Measurements from ENCODE around the gene DHRSX. TPM values are rescaled to one million over a fixed set of nuclear protein-coding genes. Genes with fewer than 3 reads are reported as not detected.

Gene DHRSX
- total and polyA plus RNA-seq, 2 donors (not counting 1 experiment from before 2014, with no cell fraction given): 18.8 to 39.0 TPM

GRCh38 chrX:2427147-2427546, 73.6 kb downstream of the DHRSX start:
- no peak for TF ChIP-seq CTCF (IDR thresholded peaks at IDR 0.05)
- no peak for TF ChIP-seq EZH2 (IDR thresholded peaks at IDR 0.05; ENCODE audit: borderline replicate concordance, insufficient read depth, low read depth, low read length, poor library complexity, severe bottlenecking)
- H3K79me2 ChIP-seq (ENCODE audit: control insufficient read depth, insufficient read depth, low read length): peaks cover 46% of the 10 kb centered on the region
- H4K20me1 ChIP-seq (ENCODE audit: control insufficient read depth, insufficient read depth, low read length, poor library complexity, severe bottlenecking): no peaks in the 10 kb centered on the region
- no peak for ATAC-seq (ENCODE audit: low read depth)
- H3K27ac ChIP-seq (ENCODE audit: low read length in 2 of 2): no peak overlapping the region
- no peak overlapping the region for H3K4me2 ChIP-seq (replicated peaks; ENCODE audit: low read depth, low read length, poor library complexity, severe bottlenecking)
- H3K27me3 ChIP-seq (replicated peaks in 1 of 4; ENCODE audit: control extremely low read depth in 1 of 4, control insufficient read depth in 3 of 4, insufficient read depth in 4 of 4, low read length in 3 of 4): no peaks in the 10 kb centered on the region
- H3K27me3 Mint-ChIP-seq: no peaks in the 10 kb centered on the region
- H3K27ac Mint-ChIP-seq: no peak overlapping the region
- no peak overlapping the region for H3K4me3 Mint-ChIP-seq
- CTCF ChIA-PET: no interaction called here
- H3K4me1 ChIP-seq (ENCODE audit: control insufficient read depth in 2 of 2, insufficient read depth in 2 of 2, low read length in 2 of 2): peaks cover under 1 to 11% of the 10 kb centered on the region in 2 donors
- H3K9me3 Mint-ChIP-seq (ENCODE audit: insufficient read depth): peaks cover 3% of the 10 kb centered on the region
- no peak overlapping the region for H3K4me3 ChIP-seq (ENCODE audit: control extremely low read depth in 1 of 5, extremely low read depth in 1 of 5, insufficient read depth in 1 of 5, low read depth in 2 of 5, low read length in 4 of 5)
- POLR2A ChIA-PET: no interaction called here
- H3K9ac ChIP-seq (ENCODE audit: low read length): no peak overlapping the region
- no peak for DNase-seq
- 92% methylated on average over 7 of the region's 7 CpGs for WGBS (ENCODE audit: insufficient coverage)
- H3K4me1 Mint-ChIP-seq: peaks cover 20% of the 10 kb centered on the region
- peaks cover 0 to 17% of the 10 kb centered on the region in 2 experiments for H3K36me3 ChIP-seq (replicated peaks in 1 of 2; ENCODE audit: control extremely low read depth in 1 of 2, control insufficient read depth in 1 of 2, extremely low read depth in 1 of 2, insufficient read depth in 2 of 2, low read length in 1 of 2)
- H3K9me3 ChIP-seq (ENCODE audit: control extremely low read depth in 1 of 3, control insufficient read depth in 2 of 3, insufficient read depth in 1 of 3, low read length in 2 of 3): peaks cover 1 to 14% (median 3%) of the 10 kb centered on the region in 3 donors
- H2AFZ ChIP-seq (ENCODE audit: insufficient read depth, low read depth, low read length, poor library complexity, severe bottlenecking): no peak overlapping the region
- intact Hi-C loops (cut with micrococcal nuclease): no loop called here

GRCh38 chrX:2426289-2426882, 74.4 kb downstream of the DHRSX start:
- Histone ChIP-seq H4K20me1 (ENCODE audit: control insufficient read depth, insufficient read depth, low read length, poor library complexity, severe bottlenecking) (no peaks in the 10 kb centered on the region), H3K4me1 (ENCODE audit: control insufficient read depth in 2 of 2, insufficient read depth in 2 of 2, low read length in 2 of 2) (peaks cover 0 to 4% of the 10 kb centered on the region in 2 donors), H3K9ac (ENCODE audit: low read length) (no peak overlapping the region), H3K27me3 (replicated peaks in 1 of 4; ENCODE audit: control extremely low read depth in 1 of 4, control insufficient read depth in 3 of 4, insufficient read depth in 4 of 4, low read length in 3 of 4) (no peaks in the 10 kb centered on the region), H3K27ac (ENCODE audit: low read length in 2 of 2) (no peak overlapping the region), H2AFZ (ENCODE audit: insufficient read depth, low read depth, low read length, poor library complexity, severe bottlenecking) (no peak overlapping the region), H3K4me2 (replicated peaks; ENCODE audit: low read depth, low read length, poor library complexity, severe bottlenecking) (no peak overlapping the region), H3K79me2 (ENCODE audit: control insufficient read depth, insufficient read depth, low read length) (peaks cover 42% of the 10 kb centered on the region), H3K4me3 (ENCODE audit: control extremely low read depth in 1 of 5, extremely low read depth in 1 of 5, insufficient read depth in 1 of 5, low read depth in 2 of 5, low read length in 4 of 5) (no peak overlapping the region), H3K36me3 (replicated peaks in 1 of 2; ENCODE audit: control extremely low read depth in 1 of 2, control insufficient read depth in 1 of 2, extremely low read depth in 1 of 2, insufficient read depth in 2 of 2, low read length in 1 of 2) (peaks cover 0 to 21% of the 10 kb centered on the region in 2 experiments), H3K9me3 (ENCODE audit: control extremely low read depth in 1 of 3, control insufficient read depth in 2 of 3, insufficient read depth in 1 of 3, low read length in 2 of 3) (peaks cover 1 to 11% (median 3%) of the 10 kb centered on the region in 3 donors)
- no peak for TF ChIP-seq EZH2 (IDR thresholded peaks at IDR 0.05; ENCODE audit: borderline replicate concordance, insufficient read depth, low read depth, low read length, poor library complexity, severe bottlenecking)
- peak; percentile 27 for TF ChIP-seq CTCF (IDR thresholded peaks at IDR 0.05)
- DNase-seq (no peak), ATAC-seq (ENCODE audit: low read depth) (no peak)
- no peak overlapping the region for H3K4me3 Mint-ChIP-seq
- peaks cover 15% of the 10 kb centered on the region for H3K4me1 Mint-ChIP-seq
- CTCF ChIA-PET: no interaction called here
- peaks cover 3% of the 10 kb centered on the region for H3K9me3 Mint-ChIP-seq (ENCODE audit: insufficient read depth)
- no peaks in the 10 kb centered on the region for H3K27me3 Mint-ChIP-seq
- H3K27ac Mint-ChIP-seq: peak overlapping the region; percentile 15
- intact Hi-C loops (cut with micrococcal nuclease): no loop called here
- POLR2A ChIA-PET: no interaction called here
